OCI-LY1 (cell line): ENCODE data around the gene C8A.

Source experiments
- H2AFZ ChIP-seq: fragments of 200-600 bp; sonication (generic), shearing (Covaris generic); 2 replicates; pipeline ENCODE4 v1.6.0; 2014; ENCODE audit warnings: antibody characterized with exemption, mild to moderate bottlenecking, low read length
- H3F3A ChIP-seq: fragments of 200-600 bp; sonication (generic), shearing (Covaris generic); 2 replicates; pipeline ENCODE4 v1.6.0; 2014; ENCODE audit warnings: mild to moderate bottlenecking, antibody characterized with exemption, low read length, moderate library complexity; ENCODE audit not compliant: insufficient read depth
- H3K27ac ChIP-seq: fragments of 200-600 bp; sonication (generic); 2 replicates; pipeline ENCODE4 v1.5.1; 2014; ENCODE audit warnings: low read length, mixed run types, mild to moderate bottlenecking, low read depth; ENCODE audit not compliant: poor library complexity, severe bottlenecking
- H3K27me3 ChIP-seq: fragments of 200-600 bp; sonication (generic); 2 replicates; pipeline ENCODE4 v1.6.0; 2014; ENCODE audit warnings: antibody characterized with exemption, mild to moderate bottlenecking, low read length, moderate library complexity; ENCODE audit not compliant: insufficient read depth
- H3K36me3 ChIP-seq: fragments of 200-600 bp; sonication (generic); 2 replicates; pipeline ENCODE4 v1.6.1; 2014; ENCODE audit warnings: mild to moderate bottlenecking, antibody characterized with exemption, low read length, moderate library complexity, mixed read lengths; ENCODE audit not compliant: insufficient read depth
- H3K4me1 ChIP-seq: fragments of 200-600 bp; sonication (generic); 2 replicates; pipeline ENCODE4 v1.5.1; 2014; ENCODE audit warnings: mild to moderate bottlenecking, low read length, moderate library complexity; ENCODE audit not compliant: insufficient read depth, severe bottlenecking
- H3K4me2 ChIP-seq: fragments of 200-600 bp; sonication (generic), shearing (Covaris generic); 2 replicates; pipeline ENCODE4 v1.6.1; 2014; ENCODE audit warnings: low read length
- H3K4me3 ChIP-seq: fragments of 200-600 bp; sonication (generic); 2 replicates; pipeline ENCODE4 v1.5.1; 2014; ENCODE audit warnings: low read length, low read depth, mild to moderate bottlenecking, mixed read lengths; ENCODE audit not compliant: poor library complexity, severe bottlenecking
- H3K79me2 ChIP-seq: fragments of 200-600 bp; shearing (Covaris generic); 2 replicates; pipeline ENCODE4 v1.6.1; 2016; ENCODE audit warnings: mixed run types, low read length, mixed read lengths; ENCODE audit not compliant: insufficient read depth
- H3K9ac ChIP-seq: fragments of 200-600 bp; sonication (generic), shearing (Covaris generic); 2 replicates; pipeline ENCODE4 v1.6.1; 2014; ENCODE audit warnings: mild to moderate bottlenecking, low read length, mixed read lengths
- H3K9me2 ChIP-seq: fragments of 200-600 bp; sonication (generic), shearing (Covaris generic); 2 replicates; pipeline ENCODE4 v1.6.1; 2014; ENCODE audit warnings: low read depth, mild to moderate bottlenecking, low read length, mixed read lengths
- H3K9me3 ChIP-seq: fragments of 200-600 bp; shearing (Covaris generic); 2 replicates; pipeline ENCODE4 v1.6.1; 2014; ENCODE audit warnings: low read length, mixed read lengths
- H4K20me1 ChIP-seq: fragments of 200-600 bp; sonication (generic), shearing (Covaris generic); 2 replicates; pipeline ENCODE4 v1.6.0; 2016; ENCODE audit warnings: mild to moderate bottlenecking, low read length; ENCODE audit not compliant: insufficient read depth
- CTCF ChIP-seq: fragments of 200-600 bp; sonication (generic), shearing (Covaris generic); IDR thresholded peaks from 2 replicates; pipeline ENCODE4 v1.5.1; 2017; ENCODE audit warnings: mild to moderate bottlenecking, antibody characterized with exemption, low read length, moderate library complexity, mixed read lengths
- EZH2 ChIP-seq: fragments of 200-600 bp; sonication (generic), shearing (Covaris generic); IDR thresholded peaks from 2 replicates; pipeline ENCODE4 v1.8.0; 2017; ENCODE audit warnings: borderline replicate concordance, mixed run types, mild to moderate bottlenecking, antibody characterized with exemption, low read length, moderate library complexity, mixed read lengths

The C8A gene

GRCh38 chr1:56917356-56917755, 62.8 kb downstream of the C8A start:
- Histone ChIP-seq H3K36me3 (no peaks in the 10 kb centered on the region), H3K27me3 (no peaks in the 10 kb centered on the region), H3K27ac (no peak overlapping the region), H4K20me1 (no peaks in the 10 kb centered on the region), H3K4me1 (no peaks in the 10 kb centered on the region), H2AFZ (no peak overlapping the region), H3K9me2 (no peaks in the 10 kb centered on the region), H3K9ac (no peak overlapping the region), H3K79me2 (no peaks in the 10 kb centered on the region), H3K9me3 (no peaks in the 10 kb centered on the region), H3K4me3 (no peak overlapping the region), H3F3A (no peaks in the 10 kb centered on the region), H3K4me2 (no peak overlapping the region)
- TF ChIP-seq CTCF: no peak
- TF ChIP-seq EZH2: no peak

- Histone ChIP-seq H3K9ac (no peak overlapping the region), H4K20me1 (no peaks in the 10 kb centered on the region), H3K27me3 (no peaks in the 10 kb centered on the region), H3K9me2 (no peaks in the 10 kb centered on the region), H3K4me3 (no peak overlapping the region), H3K27ac (no peak overlapping the region), H2AFZ (no peak overlapping the region), H3K36me3 (no peaks in the 10 kb centered on the region), H3K9me3 (no peaks in the 10 kb centered on the region), H3K4me2 (no peak overlapping the region), H3K79me2 (no peaks in the 10 kb centered on the region), H3K4me1 (no peaks in the 10 kb centered on the region), H3F3A (no peaks in the 10 kb centered on the region)
- TF ChIP-seq CTCF (no peak), EZH2 (no peak)
These were observed 66.0 kb downstream of the C8A start for GRCh38 chr1:56920591-56921001.

GRCh38 chr1:56921479-56921878, 66.9 kb downstream of the C8A start:
- Histone ChIP-seq H3K36me3 (no peaks in the 10 kb centered on the region), H3K27me3 (no peaks in the 10 kb centered on the region), H3K9ac (no peak overlapping the region), H3K27ac (no peak overlapping the region), H3K79me2 (no peaks in the 10 kb centered on the region), H2AFZ (no peak overlapping the region), H4K20me1 (no peaks in the 10 kb centered on the region), H3K4me1 (no peaks in the 10 kb centered on the region), H3K4me3 (no peak overlapping the region), H3K9me3 (no peaks in the 10 kb centered on the region), H3K4me2 (no peak overlapping the region), H3K9me2 (no peaks in the 10 kb centered on the region), H3F3A (no peaks in the 10 kb centered on the region)
- TF ChIP-seq EZH2 (no peak), CTCF (no peak)
